GM12878 (cell line): ENCODE measurements around the gene TTF2. TPM values are rescaled to one million over a fixed set of nuclear protein-coding genes. Genes with fewer than 3 reads are reported as not detected.
"Not testable (repeated sequence)": the region's sequence is repeated elsewhere in the genome, so short reads cannot be mapped to it uniquely, and the experiment has no call there.

ENCODE experiments used
- ATAC-seq: fragments of 200-7000 bp; cut with Tn5 transposase; 3 replicates; pipeline ENCODE4 v1.9.1; 2020; ENCODE audit warnings: mild to moderate bottlenecking, moderate library complexity
- BruUV-seq: library from RNA; stranded (reverse); fragments of 400-500 nt; replicated peaks from 2 replicates; lab custom pipeline; 2021; lab: Mats Ljungman, UMichigan
- CTCF ChIA-PET: fragments of 300-600 bp; sonication (Branson Sonifier 250); formaldehyde crosslinking; extraction: SDS; loops from one replicate; lab custom pipeline; 2021; ENCODE audit warnings: inconsistent platforms; lab: Yijun Ruan, JAX
- POLR2A ChIA-PET: fragments of 350-600 bp; formaldehyde crosslinking; extraction: SDS; loops from one replicate; lab custom pipeline; 2021; ENCODE audit warnings: inconsistent platforms; lab: Charles Lee
- RAD21 ChIA-PET: fragments of 300-600 bp; sonication (Branson Sonifier 250); formaldehyde crosslinking; loops from one replicate; lab custom pipeline; 2023; ENCODE audit warnings: antibody characterized with exemption; ENCODE audit not compliant: unreplicated experiment; lab: Charles Lee
- SMC1A ChIA-PET: fragments of 300-600 bp; sonication (Branson Sonifier 250); formaldehyde crosslinking; loops from one replicate; lab custom pipeline; 2023; ENCODE audit not compliant: unreplicated experiment, uncharacterized antibody; lab: Charles Lee
- DNase-seq: peaks from one replicate; pipeline ENCODE4 v3.0.0-alpha.2; 2011; ENCODE audit warnings: low read depth, low spot score
- FAIRE-seq: peaks from 3 replicates; lab custom pipeline; 2011; peaks lifted over from hg19 to GRCh38; lab: Jason Lieb, UNC
- H2AFZ ChIP-seq: 2 replicates; pipeline ENCODE4 v1.6.0; 2011; ENCODE audit warnings: low read depth, low read length, control low read depth; ENCODE audit not compliant: control insufficient read depth
- H3K27ac ChIP-seq: 2 replicates; pipeline ENCODE4 v1.5.1; 2011; ENCODE audit warnings: control low read depth; ENCODE audit not compliant: control insufficient read depth, insufficient read depth
- H3K27me3 ChIP-seq, 2 experiments: replicated peaks in 1 of 2; 2 replicates each; pipeline versions ENCODE4 v1.6.0 to v1.6.1; 2011; ENCODE audit warnings: low read length in 1 of 2; ENCODE audit not compliant: control insufficient read depth in 2 of 2, insufficient read depth in 2 of 2
- H3K36me3 ChIP-seq, 2 experiments: 2 replicates each; pipeline ENCODE4 v1.5.1; 2011; ENCODE audit warnings: low read length in 1 of 2; ENCODE audit not compliant: control insufficient read depth in 2 of 2, insufficient read depth in 2 of 2
- H3K4me1 ChIP-seq: 2 replicates; pipeline ENCODE4 v1.6.1; 2011; ENCODE audit warnings: mild to moderate bottlenecking, low read length, moderate library complexity, mixed read lengths; ENCODE audit not compliant: control insufficient read depth, insufficient read depth
- H3K4me2 ChIP-seq: 2 replicates; pipeline ENCODE4 v1.6.0; 2011; ENCODE audit warnings: control low read depth; ENCODE audit not compliant: control insufficient read depth, insufficient read depth
- H3K4me3 ChIP-seq: fragments of 200-600 bp; sonication (generic); 2 replicates; pipeline ENCODE4 v1.5.1; 2016
- H3K79me2 ChIP-seq: 2 replicates; pipeline ENCODE4 v1.6.0; 2011; ENCODE audit warnings: low read length; ENCODE audit not compliant: control insufficient read depth, insufficient read depth
- H3K9ac ChIP-seq: 2 replicates; pipeline ENCODE4 v1.8.0; 2011; ENCODE audit warnings: low read length, control low read depth, mixed read lengths; ENCODE audit not compliant: control insufficient read depth, insufficient read depth
- H3K9me3 ChIP-seq: replicated peaks from 3 replicates; pipeline ENCODE4 v1.5.1; 2011; ENCODE audit warnings: mild to moderate bottlenecking, low read length; ENCODE audit not compliant: control insufficient read depth, insufficient read depth
- H4K20me1 ChIP-seq: 2 replicates; pipeline ENCODE4 v1.6.0; 2011; ENCODE audit not compliant: control insufficient read depth, insufficient read depth
- EGR1 ChIP-seq, 2 experiments: IDR thresholded peaks; 1 replicate in 1 of 2; 2 replicates in 1 of 2; pipeline ENCODE4 v1.6.1; 2011 to 2012; ENCODE audit warnings: low read depth in 2 of 2, low read length in 2 of 2, borderline replicate concordance in 1 of 2, mild to moderate bottlenecking in 1 of 2, moderate library complexity in 1 of 2
- IKZF1 ChIP-seq: fragments of 450-650 bp; conservative IDR thresholded peaks from 2 replicates; pipeline ENCODE4 v1.6.1; 2017; ENCODE audit warnings: antibody characterized with exemption, mild to moderate bottlenecking
- KAT2A ChIP-seq: conservative IDR thresholded peaks from 2 replicates; pipeline ENCODE4 v1.6.1; 2011; ENCODE audit warnings: low read depth, low read length; ENCODE audit not compliant: control insufficient read depth
- NBN ChIP-seq: fragments of 450-650 bp; IDR thresholded peaks from 2 replicates; pipeline ENCODE4 v1.6.1; 2016
- SIN3A ChIP-seq: IDR thresholded peaks from 2 replicates; pipeline ENCODE4 v1.6.1; 2012; ENCODE audit warnings: low read depth, low read length, improper control_type of control experiment
- TARDBP ChIP-seq: IDR thresholded peaks from 2 replicates; pipeline ENCODE4 v1.6.1; 2016; ENCODE audit warnings: borderline replicate concordance
- TBL1XR1 ChIP-seq: IDR thresholded peaks from 2 replicates; pipeline ENCODE4 v1.6.1; 2012; ENCODE audit warnings: low read depth, low read length, improper control_type of control experiment
- WGBS: methylation state at CpG from one replicate; pipeline ENCODE4 v1.1.6; 2016; ENCODE audit warnings: low lambda C conversion rate; ENCODE audit not compliant: insufficient replicate concordance, insufficient coverage; ENCODE audit errors: missing lambda C conversion rate; 5-methylcytosine and 5-hydroxymethylcytosine counted together
- in situ Hi-C: fragments of 300-500 bp; cut with MboI; formaldehyde crosslinking; loops from 9 replicates; pipeline ENCODE4 v1.14.3; 2018; ENCODE audit warnings: mixed read lengths
- intact Hi-C: fragments of 100-400 bp; cut with micrococcal nuclease; formaldehyde crosslinking; loops from one replicate; pipeline ENCODE4 v1.14.2; 2022; ENCODE audit not compliant: unreplicated experiment
- polyA plus RNA-seq, 11 experiments: library from polyadenylated mRNA; depleted of rRNA in 4 of 11; unstranded in 6 of 11; stranded (reverse) in 5 of 11; fragments of >200 nt; fragmentation: Nextera tagmentation in 4 of 11; fragmentation: Illumina TruSeq in 1 of 11; extraction: Ambion mirVana in 4 of 11; extraction: Trizol in 1 of 11; gene quantifications; 1 replicate in 1 of 11; 2 replicates in 10 of 11; pipeline versions ENCODE4 v1.2.1 to v1.2.3, GENCODE V29; 2011 to 2016; ENCODE audit warnings: inconsistent platforms in 2 of 11, missing spikeins in 2 of 11, low read depth in 1 of 11
- total RNA-seq, 4 experiments: library from RNA; depleted of rRNA in 3 of 4; stranded (reverse); fragments of >200 nt in 3 of 4; fragmentation: Illumina TruSeq in 1 of 4; extraction: Trizol in 1 of 4; gene quantifications; 2 replicates each; pipeline versions ENCODE4 v1.2.1 to v1.2.3, GENCODE V29; 2013 to 2021
- TF ChIP-seq, protein P1 (sequence below): fragments of 450-650 bp; IDR thresholded peaks from 2 replicates; pipeline ENCODE4 v1.6.1; 2017; ENCODE audit warnings: antibody characterized with exemption, mild to moderate bottlenecking, moderate library complexity
- TF ChIP-seq, protein P2 (sequence below): IDR thresholded peaks from 2 replicates; pipeline ENCODE4 v1.6.1; 2012; ENCODE audit warnings: improper control_type of control experiment, low read depth, low read length; ENCODE audit not compliant: insufficient replicate concordance

The TTF2 gene
- total and polyA plus RNA-seq, 10 of the 15 experiments (the other 5 are each of a cell fraction or from before 2014, with no cell fraction given): 17.7 to 134 (median 78.2) TPM

DNA sequence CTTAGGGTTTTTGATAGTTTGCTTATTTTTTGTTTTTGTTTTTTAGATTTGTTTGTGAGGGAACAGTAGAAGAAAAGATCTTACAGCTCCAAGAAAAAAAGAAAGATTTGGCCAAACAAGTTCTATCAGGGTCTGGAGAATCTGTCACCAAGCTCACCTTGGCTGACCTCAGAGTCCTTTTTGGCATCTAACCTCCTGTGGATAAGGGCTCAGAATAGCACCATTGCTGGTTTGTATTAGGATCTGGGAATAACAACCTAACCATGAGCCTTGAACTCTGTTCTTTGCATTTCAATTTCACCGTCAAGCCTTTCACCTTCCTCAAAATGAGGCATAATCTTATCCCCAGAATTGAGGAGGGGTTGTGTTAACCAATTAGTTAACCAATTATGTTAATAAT is 41.2 kb downstream of the TTF2 start (continued):
- TF ChIP-seq IKZF1 (no peak), TARDBP (no peak), TBL1XR1 (no peak), KAT2A (no peak), EGR1 (IDR thresholded peaks at IDR 0.05; ENCODE audit: borderline replicate concordance in 1 of 2, low read depth in 2 of 2, low read length in 2 of 2) (no peak), SIN3A (no peak), NBN (no peak)
- TF ChIP-seq, protein P1, sequence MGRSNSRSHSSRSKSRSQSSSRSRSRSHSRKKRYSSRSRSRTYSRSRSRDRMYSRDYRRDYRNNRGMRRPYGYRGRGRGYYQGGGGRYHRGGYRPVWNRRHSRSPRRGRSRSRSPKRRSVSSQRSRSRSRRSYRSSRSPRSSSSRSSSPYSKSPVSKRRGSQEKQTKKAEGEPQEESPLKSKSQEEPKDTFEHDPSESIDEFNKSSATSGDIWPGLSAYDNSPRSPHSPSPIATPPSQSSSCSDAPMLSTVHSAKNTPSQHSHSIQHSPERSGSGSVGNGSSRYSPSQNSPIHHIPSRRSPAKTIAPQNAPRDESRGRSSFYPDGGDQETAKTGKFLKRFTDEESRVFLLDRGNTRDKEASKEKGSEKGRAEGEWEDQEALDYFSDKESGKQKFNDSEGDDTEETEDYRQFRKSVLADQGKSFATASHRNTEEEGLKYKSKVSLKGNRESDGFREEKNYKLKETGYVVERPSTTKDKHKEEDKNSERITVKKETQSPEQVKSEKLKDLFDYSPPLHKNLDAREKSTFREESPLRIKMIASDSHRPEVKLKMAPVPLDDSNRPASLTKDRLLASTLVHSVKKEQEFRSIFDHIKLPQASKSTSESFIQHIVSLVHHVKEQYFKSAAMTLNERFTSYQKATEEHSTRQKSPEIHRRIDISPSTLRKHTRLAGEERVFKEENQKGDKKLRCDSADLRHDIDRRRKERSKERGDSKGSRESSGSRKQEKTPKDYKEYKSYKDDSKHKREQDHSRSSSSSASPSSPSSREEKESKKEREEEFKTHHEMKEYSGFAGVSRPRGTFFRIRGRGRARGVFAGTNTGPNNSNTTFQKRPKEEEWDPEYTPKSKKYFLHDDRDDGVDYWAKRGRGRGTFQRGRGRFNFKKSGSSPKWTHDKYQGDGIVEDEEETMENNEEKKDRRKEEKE: no peak
- TF ChIP-seq, protein P2, sequence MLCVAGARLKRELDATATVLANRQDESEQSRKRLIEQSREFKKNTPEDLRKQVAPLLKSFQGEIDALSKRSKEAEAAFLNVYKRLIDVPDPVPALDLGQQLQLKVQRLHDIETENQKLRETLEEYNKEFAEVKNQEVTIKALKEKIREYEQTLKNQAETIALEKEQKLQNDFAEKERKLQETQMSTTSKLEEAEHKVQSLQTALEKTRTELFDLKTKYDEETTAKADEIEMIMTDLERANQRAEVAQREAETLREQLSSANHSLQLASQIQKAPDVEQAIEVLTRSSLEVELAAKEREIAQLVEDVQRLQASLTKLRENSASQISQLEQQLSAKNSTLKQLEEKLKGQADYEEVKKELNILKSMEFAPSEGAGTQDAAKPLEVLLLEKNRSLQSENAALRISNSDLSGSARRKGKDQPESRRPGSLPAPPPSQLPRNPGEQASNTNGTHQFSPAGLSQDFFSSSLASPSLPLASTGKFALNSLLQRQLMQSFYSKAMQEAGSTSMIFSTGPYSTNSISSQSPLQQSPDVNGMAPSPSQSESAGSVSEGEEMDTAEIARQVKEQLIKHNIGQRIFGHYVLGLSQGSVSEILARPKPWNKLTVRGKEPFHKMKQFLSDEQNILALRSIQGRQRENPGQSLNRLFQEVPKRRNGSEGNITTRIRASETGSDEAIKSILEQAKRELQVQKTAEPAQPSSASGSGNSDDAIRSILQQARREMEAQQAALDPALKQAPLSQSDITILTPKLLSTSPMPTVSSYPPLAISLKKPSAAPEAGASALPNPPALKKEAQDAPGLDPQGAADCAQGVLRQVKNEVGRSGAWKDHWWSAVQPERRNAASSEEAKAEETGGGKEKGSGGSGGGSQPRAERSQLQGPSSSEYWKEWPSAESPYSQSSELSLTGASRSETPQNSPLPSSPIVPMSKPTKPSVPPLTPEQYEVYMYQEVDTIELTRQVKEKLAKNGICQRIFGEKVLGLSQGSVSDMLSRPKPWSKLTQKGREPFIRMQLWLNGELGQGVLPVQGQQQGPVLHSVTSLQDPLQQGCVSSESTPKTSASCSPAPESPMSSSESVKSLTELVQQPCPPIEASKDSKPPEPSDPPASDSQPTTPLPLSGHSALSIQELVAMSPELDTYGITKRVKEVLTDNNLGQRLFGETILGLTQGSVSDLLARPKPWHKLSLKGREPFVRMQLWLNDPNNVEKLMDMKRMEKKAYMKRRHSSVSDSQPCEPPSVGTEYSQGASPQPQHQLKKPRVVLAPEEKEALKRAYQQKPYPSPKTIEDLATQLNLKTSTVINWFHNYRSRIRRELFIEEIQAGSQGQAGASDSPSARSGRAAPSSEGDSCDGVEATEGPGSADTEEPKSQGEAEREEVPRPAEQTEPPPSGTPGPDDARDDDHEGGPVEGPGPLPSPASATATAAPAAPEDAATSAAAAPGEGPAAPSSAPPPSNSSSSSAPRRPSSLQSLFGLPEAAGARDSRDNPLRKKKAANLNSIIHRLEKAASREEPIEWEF: no peak

- ChIA-PET SMC1A (interaction anchor here (1.4 to 1.9 kb wide), 2 partner anchors 18 to 379 kb away, joined by 3 to 4 read pairs; no protein-coding TSS in a partner anchor), CTCF (interaction anchor here (1.0 to 4.8 kb wide), 2 partner anchors 27 to 34 kb away, joined by 5 to 17 read pairs; no protein-coding TSS in a partner anchor), POLR2A (interaction anchor here (0.6 to 1.1 kb wide), 2 partner anchors 16 to 449 kb away, joined by 3 to 5 read pairs; no protein-coding TSS in a partner anchor)
- H3K4me1 ChIP-seq, FAIRE-seq, H2AFZ ChIP-seq, DNase-seq, H3K4me3 ChIP-seq, H3K9ac ChIP-seq, H3K4me2 ChIP-seq, ATAC-seq, H3K27ac ChIP-seq, H3K9me3 ChIP-seq, in situ Hi-C loops, H3K27me3 ChIP-seq, intact Hi-C loops, H3K79me2 ChIP-seq, H4K20me1 ChIP-seq, RAD21 ChIA-PET: not testable (repeated sequence)
- peaks cover 14 to 64% of the 10 kb centered on the region in 2 experiments for H3K36me3 ChIP-seq
- BruUV-seq: TSS peak; percentile 12
- WGBS: 97% methylated on average over 3 of the region's 3 CpGs
Measured at GRCh38 chr1:117101858-117102257, 41.7 kb downstream of the TTF2 start.
